Heart right ventricle (tissue), 16 donors: ENCODE measurements around the gene LSAMP. TPM values are rescaled to one million over a fixed set of nuclear protein-coding genes. Genes with fewer than 3 reads are reported as not detected.
A peak's percentile ranks its signal among the peaks of the same experiment; 100 is the strongest.
"Not testable (repeated sequence)": the region's sequence is repeated elsewhere in the genome, so short reads cannot be mapped to it uniquely, and the experiment has no call there.

Source experiments
- ATAC-seq, 8 donors: fragments of 200-7000 bp; cut with Tn5 transposase; one replicate each; pipeline ENCODE4 v1.9.1; 2020; ENCODE audit warnings: mild to moderate bottlenecking in 8 of 8, moderate library complexity in 8 of 8, moderate number of reproducible peaks in 1 of 8
- DNase-seq, 2 donors: peaks; one replicate each; pipeline ENCODE4 v3.0.0-alpha.2; 2020
- H3K27ac ChIP-seq, 10 donors: fragments of 200-600 bp; sonication (generic) in 2 of 10; one replicate each; pipeline versions ENCODE4 v1.5.0 to v1.8.0; 2020 to 2022; ENCODE audit warnings: mild to moderate bottlenecking in 3 of 10
- H3K27me3 ChIP-seq, 7 donors: fragments of 200-600 bp; one replicate each; pipeline ENCODE4 v1.8.0; 2021 to 2022; ENCODE audit warnings: mild to moderate bottlenecking in 2 of 7
- H3K36me3 ChIP-seq, 9 donors: fragments of 200-600 bp; sonication (generic) in 1 of 9; one replicate each; pipeline versions ENCODE4 v1.5.0 to v1.8.0; 2020 to 2022; ENCODE audit warnings: mild to moderate bottlenecking in 2 of 9
- H3K4me1 ChIP-seq, 9 donors: fragments of 200-600 bp; sonication (generic) in 1 of 9; one replicate each; pipeline versions ENCODE4 v1.5.0 to v1.8.0; 2020 to 2022; ENCODE audit warnings: mild to moderate bottlenecking in 4 of 9
- H3K4me3 ChIP-seq, 10 donors: fragments of 200-600 bp; sonication (generic) in 2 of 10; one replicate each; pipeline versions ENCODE4 v1.5.0 to v1.8.0; 2020 to 2022; ENCODE audit warnings: mild to moderate bottlenecking in 7 of 10, moderate library complexity in 2 of 10
- H3K9me3 ChIP-seq, 11 donors: fragments of 200-600 bp in 10 of 11; sonication (generic) in 2 of 11; one replicate each; pipeline versions ENCODE4 v1.5.0 to v1.8.0; 2013 to 2022; ENCODE audit warnings: mild to moderate bottlenecking in 2 of 11, control low read depth in 1 of 11, moderate library complexity in 1 of 11
- WGBS, 2 donors: extraction: QIAGEN DNeasy Blood & Tissue Kit; methylation state at CpG; one replicate each; pipeline ENCODE4 v1.1.7; 2013; ENCODE audit warnings: inconsistent platforms in 1 of 2; 5-methylcytosine and 5-hydroxymethylcytosine counted together
- intact Hi-C, 10 donors: fragments of 100-400 bp; cut with DNase I; formaldehyde crosslinking; loops; one replicate each; pipeline versions ENCODE4 v1.11.1 to v1.14.2; 2022
- polyA plus RNA-seq, 2 donors: library from polyadenylated mRNA; stranded (reverse); fragments of 200-250 nt; gene quantifications; one replicate each; pipeline ENCODE4 v1.2.3, GENCODE V29; 2013
- total RNA-seq, 10 donors: library from RNA; stranded (reverse); fragmentation: NEBNext Ultra II Directional in 3 of 10; extraction: Animal tissue kit (Norgen Biotek cat#: 25700) in 3 of 10; gene quantifications; one replicate each; pipeline versions ENCODE4 v1.2.1 to v1.2.4, GENCODE V29; 2021 to 2023
- TF ChIP-seq, protein P1 (sequence below), 9 donors: fragments of 200-600 bp; sonication (generic) in 2 of 9; IDR thresholded peaks; one replicate each; pipeline versions ENCODE4 v1.5.0 to v1.8.0; 2021 to 2022; ENCODE audit warnings: antibody characterized with exemption in 9 of 9, mild to moderate bottlenecking in 5 of 9, moderate library complexity in 1 of 9
- donor health status: Arrhythmogenic right ventricular cardiomyopathy.
- donor health status: ischemic (EF 13 %, LVEDD 7.1; RV severe dilation, severe dysfunction).
- donor health status: healthy with polysubstance abuse.
- donor health status: DM: no; HTN: yes; CAD: no.
- donor health status: DM: no; HTN: no; CAD: no.
- donor health status: ischemic (EF 25% LVEDD 6.9; RV normal size, moderate dysfunction).
- donor health status: ischemic (EF 25% LVEDD 5.7; RV mildly dilated, moderate dysfunction).
- donor health status: healthy.
- donor health status: DM: yes; HTN: yes; CAD: no.
- donor health status: Ischemic cardiomyopathy.
- donor health status: ischemic (EF 35%, LVEDD 5.7; RV mildly dilated, moderate dysfunction).
- donor health status: nonischemic (EF 11% LVEDD 7.7; RV severe dilation, severe dysfunction).
- donor health status: DM: yes; HTN: yes; CAD: no.
- donor health status: PGD.
- donor health status: ischemic (EF 29% LVEDD 5.4; RV normal size, mild dysfunction).
- donor health status: nonischemic (EF 23%, LVEDD 6.1; RV moderate dilation, normal function).

The LSAMP gene
- total and polyA plus RNA-seq, 12 donors, result 0.51 to 9.0 (median 5.4) TPM

GRCh38 chr3:115783938-115784738 is 661.1 kb downstream of the LSAMP start:
- peak; percentile 95 to 98 (median 96) for ATAC-seq
- 1% methylated on average over 72 to 81 of the region's 81 CpGs for WGBS, 2 donors
- H3K27me3 ChIP-seq, result peaks cover 0 to 10% (median 0%) of the 10 kb centered on the region in 7 donors

GRCh38 chr3:115783426-115783825 is 661.9 kb downstream of the LSAMP start:
- 65 to 68% methylated on average over 13 of the region's 13 CpGs for WGBS, 2 donors
- peak overlapping the region in 9 of 10 donors; percentile 51 to 86 (median 71) for H3K4me3 ChIP-seq
- not testable (repeated sequence) for ATAC-seq, H3K36me3 ChIP-seq, DNase-seq, H3K9me3 ChIP-seq
- peak overlapping the region in 9 of 10 donors; percentile 90 to 97 (median 95) for H3K27ac ChIP-seq
- peaks cover 0 to 18% (median 8%) of the 10 kb centered on the region in 9 donors for H3K4me1 ChIP-seq
- H3K27me3 ChIP-seq, result peaks cover 0 to 10% (median 0%) of the 10 kb centered on the region in 7 donors
- intact Hi-C loops, result loop anchor here in 9 of 10 donors (5.0 to 10.0 kb wide), 6 partner anchors 71 to 959 kb away; no protein-coding TSS in a partner anchor

More at GRCh38 chr3:115783938-115784738, 661.1 kb downstream of the LSAMP start:
- peak; percentile 90 to 93 for DNase-seq
- TF ChIP-seq, protein P1, sequence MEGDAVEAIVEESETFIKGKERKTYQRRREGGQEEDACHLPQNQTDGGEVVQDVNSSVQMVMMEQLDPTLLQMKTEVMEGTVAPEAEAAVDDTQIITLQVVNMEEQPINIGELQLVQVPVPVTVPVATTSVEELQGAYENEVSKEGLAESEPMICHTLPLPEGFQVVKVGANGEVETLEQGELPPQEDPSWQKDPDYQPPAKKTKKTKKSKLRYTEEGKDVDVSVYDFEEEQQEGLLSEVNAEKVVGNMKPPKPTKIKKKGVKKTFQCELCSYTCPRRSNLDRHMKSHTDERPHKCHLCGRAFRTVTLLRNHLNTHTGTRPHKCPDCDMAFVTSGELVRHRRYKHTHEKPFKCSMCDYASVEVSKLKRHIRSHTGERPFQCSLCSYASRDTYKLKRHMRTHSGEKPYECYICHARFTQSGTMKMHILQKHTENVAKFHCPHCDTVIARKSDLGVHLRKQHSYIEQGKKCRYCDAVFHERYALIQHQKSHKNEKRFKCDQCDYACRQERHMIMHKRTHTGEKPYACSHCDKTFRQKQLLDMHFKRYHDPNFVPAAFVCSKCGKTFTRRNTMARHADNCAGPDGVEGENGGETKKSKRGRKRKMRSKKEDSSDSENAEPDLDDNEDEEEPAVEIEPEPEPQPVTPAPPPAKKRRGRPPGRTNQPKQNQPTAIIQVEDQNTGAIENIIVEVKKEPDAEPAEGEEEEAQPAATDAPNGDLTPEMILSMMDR (IDR thresholded peaks at IDR 0.05), result peak; percentile 94 to 99 (median 97)
- no peaks in the 10 kb centered on the region for H3K36me3 ChIP-seq
- peak overlapping the region; percentile 74 to 97 (median 95) for H3K27ac ChIP-seq
- intact Hi-C loops, result loop anchor here in 9 of 10 donors (1.0 to 10.0 kb wide), 8 partner anchors 72 to 959 kb away; no protein-coding TSS in a partner anchor
- H3K4me3 ChIP-seq, result peak overlapping the region; percentile 32 to 86 (median 70)
- H3K4me1 ChIP-seq, result peaks cover 0 to 18% (median 8%) of the 10 kb centered on the region in 9 donors
- H3K9me3 ChIP-seq, result no peaks in the 10 kb centered on the region

- no peak for ATAC-seq
- WGBS, 2 donors, result 86 to 93% methylated on average over 2 of the region's 2 CpGs
Observed at GRCh38 chr3:115779011-115779410, 666.3 kb downstream of the LSAMP start.

DNA sequence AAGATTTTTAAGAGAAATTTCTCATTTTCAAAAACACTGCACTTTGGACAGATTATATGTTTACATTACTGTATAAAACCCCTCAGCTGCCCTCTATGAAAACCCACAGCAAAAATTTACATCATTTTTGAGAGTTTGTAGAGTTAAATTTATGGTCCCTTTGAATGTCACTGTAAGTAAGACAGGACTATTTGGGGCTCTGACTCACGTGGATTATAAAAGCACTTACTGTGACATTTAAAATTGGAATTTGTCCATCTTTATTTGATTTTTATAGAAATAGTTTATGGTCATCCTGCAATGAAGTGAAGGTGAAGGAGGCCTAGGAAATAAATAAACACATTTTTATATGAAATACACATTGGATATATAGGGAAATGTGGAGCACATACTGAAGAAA is 672.3 kb downstream of the LSAMP start:
- peak in 1 of 8 donors; percentile 57 for ATAC-seq
- TF ChIP-seq, protein P1 (IDR thresholded peaks at IDR 0.05), result no peak

More at GRCh38 chr3:115779011-115779410, 666.3 kb downstream of the LSAMP start:
- Histone ChIP-seq H3K9me3 (no peaks in the 10 kb centered on the region), H3K27ac (no peak overlapping the region), H3K36me3 (no peaks in the 10 kb centered on the region), H3K4me3 (no peak overlapping the region), H3K4me1 (peaks cover 0 to 7% (median 5%) of the 10 kb centered on the region in 9 donors), H3K27me3 (peaks cover 0 to 8% (median 0%) of the 10 kb centered on the region in 7 donors)
- intact Hi-C loops, result no loop called here
- DNase-seq, result no peak
- TF ChIP-seq, protein P1 (IDR thresholded peaks at IDR 0.05), result no peak

More for the DNA sequence above, 672.3 kb downstream of the LSAMP start:
- Histone ChIP-seq H3K4me3 (no peak overlapping the region), H3K4me1 (peaks cover 0 to 5% (median 0%) of the 10 kb centered on the region in 9 donors), H3K36me3 (no peaks in the 10 kb centered on the region), H3K9me3 (no peaks in the 10 kb centered on the region), H3K27me3 (no peaks in the 10 kb centered on the region), H3K27ac (no peak overlapping the region)
- intact Hi-C loops, result no loop called here
- DNase-seq, result no peak
- 31 to 53% methylated on average over 1 of the region's 1 CpG for WGBS, 2 donors
